ENCODE results near the gene NCS1. TPM values are rescaled to one million over a fixed set of nuclear protein-coding genes. Genes with fewer than 3 reads are reported as not detected.

NCS1 gene
- total RNA-seq, 4 donors from 2014 or later, result 100 to 206 (median 122) TPM

DNA sequence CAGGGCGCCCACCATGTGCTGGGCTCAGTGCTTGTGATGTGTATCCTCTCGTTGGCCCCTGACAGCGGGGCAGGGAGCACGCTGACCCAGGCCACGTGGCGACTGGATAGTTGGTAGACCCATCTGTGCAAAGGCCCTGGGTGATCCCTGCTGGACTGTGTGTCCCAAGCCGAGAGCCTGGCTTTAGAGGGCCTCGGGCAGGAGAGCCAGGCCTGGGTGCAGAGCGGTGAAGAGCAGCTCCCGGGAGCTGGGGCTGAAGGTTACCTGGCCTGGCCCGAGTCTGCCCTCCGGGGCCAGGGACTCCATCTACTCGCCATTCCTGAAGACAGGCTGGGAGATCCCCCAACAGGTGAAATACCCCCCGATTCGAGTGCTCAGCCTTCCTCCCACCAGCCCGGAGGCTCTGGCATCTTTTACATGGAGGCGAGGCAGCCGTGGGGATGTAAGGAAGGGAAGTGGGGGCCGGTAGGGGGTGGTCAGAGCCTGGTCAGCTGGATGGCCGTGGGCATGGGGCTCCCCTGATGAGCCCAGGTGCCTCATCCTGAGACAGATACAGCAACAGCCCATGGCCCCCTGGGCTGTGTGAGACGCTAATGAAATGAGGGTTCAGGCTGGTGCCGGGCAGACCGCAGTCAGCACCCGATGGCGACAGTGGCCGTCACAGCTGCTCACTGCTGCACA is 19.0 kb downstream of the NCS1 start:
- Histone ChIP-seq H3K27me3 (no peaks in the 10 kb centered on the region), H3K9me3 (no peaks in the 10 kb centered on the region), H3K36me3 (no peaks in the 10 kb centered on the region), H3K4me3 (no peak overlapping the region), H3K27ac (replicated peaks in 1 of 4) (peak overlapping the region; percentile 95 to 97 (median 96)), H3K4me1 (peaks cover 23 to 100% (median 100%) of the 10 kb centered on the region in 4 donors)
- DNase-seq (ENCODE audit: extremely low spot score), result no peak
- intact Hi-C loops (cut with DNase I), result no loop called here
- TF ChIP-seq POLR2A (IDR thresholded peaks at IDR 0.05; ENCODE audit: low read depth) (no peak), EP300 (IDR thresholded peaks at IDR 0.05) (no peak), POLR2AphosphoS5 (IDR thresholded peaks at IDR 0.05) (no peak), CTCF (IDR thresholded peaks at IDR 0.05) (no peak)
- WGBS, result 90% methylated on average over 16 of the region's 26 CpGs

GRCh38 chr9:130191749-130192120 is 19.5 kb downstream of the NCS1 start:
- 72% methylated on average over 10 of the region's 14 CpGs for WGBS
- Histone ChIP-seq H3K27me3 (no peaks in the 10 kb centered on the region), H3K4me3 (no peak overlapping the region), H3K9me3 (no peaks in the 10 kb centered on the region), H3K4me1 (peaks cover 22 to 100% (median 100%) of the 10 kb centered on the region in 4 donors), H3K36me3 (no peaks in the 10 kb centered on the region), H3K27ac (replicated peaks in 1 of 4) (peak overlapping the region; percentile 95 to 97 (median 96))
- intact Hi-C loops (cut with DNase I), result no loop called here
- no peak for DNase-seq (ENCODE audit: extremely low spot score)
- no peak for TF ChIP-seq CTCF (IDR thresholded peaks at IDR 0.05)
- TF ChIP-seq EP300 (IDR thresholded peaks at IDR 0.05), result no peak
- TF ChIP-seq POLR2AphosphoS5 (IDR thresholded peaks at IDR 0.05), result peak in 1 of 2 donors; percentile 39
- TF ChIP-seq POLR2A (IDR thresholded peaks at IDR 0.05; ENCODE audit: low read depth), result no peak

DNA sequence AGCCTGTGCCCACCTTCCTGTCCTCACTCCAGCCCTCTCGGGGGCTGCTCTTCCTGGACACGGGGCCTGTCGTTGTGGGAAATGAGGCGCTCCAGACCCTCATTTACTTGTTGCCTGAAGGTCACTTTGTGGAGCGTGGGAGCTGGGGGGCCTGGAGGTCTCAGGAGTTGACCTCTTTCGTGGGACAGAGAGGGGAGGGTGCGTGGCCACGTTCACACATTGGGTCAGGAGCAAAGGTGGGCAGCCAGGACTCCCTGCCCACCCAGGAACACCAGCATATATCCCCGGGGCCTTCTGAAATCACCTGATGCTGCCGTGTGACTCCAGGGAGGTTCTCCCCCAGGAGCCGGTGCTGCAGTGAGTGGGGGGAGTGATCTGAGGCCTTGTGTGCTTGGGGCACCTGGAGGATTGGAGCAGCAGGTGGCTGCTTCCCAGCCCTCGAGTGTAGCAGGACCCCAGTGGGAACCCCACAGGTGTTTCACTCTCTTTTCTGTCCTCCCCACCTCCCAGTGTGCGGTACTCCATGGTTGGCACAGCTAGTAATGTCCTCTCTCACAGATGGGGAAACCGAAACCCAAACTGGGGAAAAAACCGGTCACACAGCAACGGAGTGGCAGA is 20.3 kb downstream of the NCS1 start:
- WGBS, result 39% methylated on average over 11 of the region's 16 CpGs

DNA sequence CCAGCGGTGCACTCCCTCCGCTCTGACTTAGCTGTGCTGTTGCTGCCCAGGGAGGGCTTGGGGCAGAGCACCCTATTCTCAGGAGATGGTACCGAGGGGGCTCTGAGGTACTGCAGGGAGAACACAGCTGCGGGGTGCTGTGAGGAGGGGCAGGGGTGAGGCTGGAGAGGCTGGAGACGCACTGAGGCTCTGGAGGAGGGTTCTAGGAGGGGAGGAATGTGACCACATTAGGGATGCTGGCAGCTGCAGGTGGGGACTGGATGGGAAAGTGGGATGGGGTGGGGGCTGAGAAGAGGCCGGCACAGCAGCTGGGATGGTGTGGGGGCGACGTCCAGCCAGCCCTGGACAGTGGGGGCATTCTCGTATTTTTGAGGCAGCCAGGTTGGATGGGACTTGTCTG is 20.9 kb downstream of the NCS1 start:
- Histone ChIP-seq H3K27ac (replicated peaks in 1 of 4) (peak overlapping the region; percentile 95 to 97 (median 96)), H3K36me3 (no peaks in the 10 kb centered on the region), H3K9me3 (no peaks in the 10 kb centered on the region), H3K27me3 (no peaks in the 10 kb centered on the region), H3K4me3 (peak overlapping the region; percentile 8 to 30 (median 25)), H3K4me1 (peaks cover 15 to 100% (median 100%) of the 10 kb centered on the region in 4 donors)
- no peak for DNase-seq (ENCODE audit: extremely low spot score)
- intact Hi-C loops (cut with DNase I), result no loop called here
- 54% methylated on average over 6 of the region's 9 CpGs for WGBS
- peak in 1 of 2 donors; percentile 4 for TF ChIP-seq POLR2AphosphoS5 (IDR thresholded peaks at IDR 0.05)
- no peak for TF ChIP-seq POLR2A (IDR thresholded peaks at IDR 0.05; ENCODE audit: low read depth)
- TF ChIP-seq EP300 (IDR thresholded peaks at IDR 0.05), result no peak
- no peak for TF ChIP-seq CTCF (IDR thresholded peaks at IDR 0.05)

More for the DNA sequence above, 20.3 kb downstream of the NCS1 start:
- Histone ChIP-seq H3K36me3 (no peaks in the 10 kb centered on the region), H3K4me3 (peak overlapping the region in 3 of 4 donors; percentile 25 to 30 (median 25)), H3K27ac (replicated peaks in 1 of 4) (peak overlapping the region; percentile 95 to 97 (median 96)), H3K27me3 (no peaks in the 10 kb centered on the region), H3K4me1 (peaks cover 19 to 100% (median 100%) of the 10 kb centered on the region in 4 donors), H3K9me3 (no peaks in the 10 kb centered on the region)
- DNase-seq (ENCODE audit: extremely low spot score), result no peak
- TF ChIP-seq POLR2A (IDR thresholded peaks at IDR 0.05; ENCODE audit: low read depth) (no peak), CTCF (IDR thresholded peaks at IDR 0.05) (no peak), EP300 (IDR thresholded peaks at IDR 0.05) (no peak), POLR2AphosphoS5 (IDR thresholded peaks at IDR 0.05) (no peak)
- intact Hi-C loops (cut with DNase I), result no loop called here

Data from esophagus muscularis mucosa (tissue), 4 donors.